Inferior parietal cortex (tissue), 1 donor: ENCODE data around the gene MAPKAPK2.
A peak's percentile ranks its signal among the peaks of the same experiment; 100 is the strongest.
"Not testable (repeated sequence)": the region's sequence is repeated elsewhere in the genome, so short reads cannot be mapped to it uniquely, and the experiment has no call there.

Experiments used
- DNase-seq: peaks from one replicate; pipeline ENCODE4 v3.0.0-alpha.2; 2016; ENCODE audit errors: extremely low spot score

The MAPKAPK2 gene

GRCh38 chr1:206684478-206685333, at the start of gene MAPKAPK2:
Gene MAPKAPK2, plus strand, starts transcription at chr1:206684905. Its CDS starts 325 bp downstream, at chr1:206685230.
- no peak for DNase-seq

GRCh38 chr1:206635080-206635977, 49.4 kb upstream of the MAPKAPK2 start, which contains the start of gene DYRK3:
Gene DYRK3, plus strand, starts transcription at chr1:206635536. Its CDS starts 168 bp downstream, at chr1:206635704.
- peak; percentile 92 for DNase-seq

DNA sequence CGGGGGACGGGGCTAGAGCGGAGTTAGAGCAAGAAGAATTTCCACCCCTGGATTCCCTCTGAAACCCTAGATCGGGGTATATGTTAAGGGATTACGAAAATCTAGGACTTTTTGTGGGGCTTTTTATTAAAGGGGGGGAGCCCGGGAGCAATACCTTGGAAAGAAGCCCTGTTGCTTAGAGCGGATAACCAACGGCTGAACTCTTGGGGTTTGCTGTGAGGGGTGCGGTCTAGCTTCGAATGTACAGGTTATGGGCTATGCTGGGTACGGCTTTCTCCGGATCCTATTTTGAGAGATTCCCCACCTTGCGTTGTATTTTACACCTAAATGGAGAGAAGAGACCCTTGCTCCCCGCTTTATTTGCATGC, 48.7 kb upstream of the MAPKAPK2 start:
- DNase-seq = no peak

GRCh38 chr1:206636671-206637070, 48.0 kb upstream of the MAPKAPK2 start:
- no peak for DNase-seq

GRCh38 chr1:206637605-206638004, 47.1 kb upstream of the MAPKAPK2 start:
- DNase-seq = no peak

DNA sequence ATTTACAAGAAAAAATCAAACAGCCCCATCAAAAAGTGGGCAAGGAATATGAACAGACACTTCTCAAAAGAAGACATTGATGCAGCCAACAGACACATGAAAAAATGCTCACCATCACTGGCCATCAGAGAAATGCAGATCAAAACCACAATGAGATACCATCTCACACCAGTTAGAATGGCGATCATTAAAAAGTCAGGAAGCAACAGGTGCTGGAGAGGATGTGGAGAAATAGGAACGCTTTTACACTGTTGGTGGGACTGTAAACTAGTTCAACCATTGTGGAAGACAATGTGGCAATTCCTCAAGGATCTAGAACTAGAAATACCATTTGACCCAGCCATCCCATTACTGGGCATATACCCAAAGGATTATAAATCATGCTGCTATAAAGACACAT, 42.6 kb upstream of the MAPKAPK2 start:
- not testable (repeated sequence) for DNase-seq

- no peak for DNase-seq
These were observed 41.5 kb upstream of the MAPKAPK2 start for GRCh38 chr1:206643118-206643698.

DNA sequence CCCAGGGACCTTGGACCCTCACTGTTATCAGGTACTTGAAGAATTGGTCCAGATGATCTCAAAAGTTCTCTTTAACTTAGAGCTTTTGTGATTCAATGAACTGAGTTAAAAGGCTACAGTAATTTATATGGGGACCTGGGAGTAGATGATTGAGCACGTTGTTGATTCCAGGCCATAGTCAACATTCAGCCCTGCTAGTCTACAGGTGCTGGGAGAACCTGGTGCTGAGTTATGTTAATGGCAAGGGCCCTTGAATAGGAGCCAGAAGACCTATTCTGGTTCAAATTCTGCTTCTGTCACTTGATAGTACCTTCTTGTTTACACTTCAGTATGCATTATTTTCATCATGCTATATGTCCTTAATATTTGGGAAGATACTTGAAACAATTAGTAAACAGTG, 38.2 kb upstream of the MAPKAPK2 start:
- no peak for DNase-seq

- no peak for DNase-seq
These were observed 37.5 kb upstream of the MAPKAPK2 start for GRCh38 chr1:206647224-206647623.

DNA sequence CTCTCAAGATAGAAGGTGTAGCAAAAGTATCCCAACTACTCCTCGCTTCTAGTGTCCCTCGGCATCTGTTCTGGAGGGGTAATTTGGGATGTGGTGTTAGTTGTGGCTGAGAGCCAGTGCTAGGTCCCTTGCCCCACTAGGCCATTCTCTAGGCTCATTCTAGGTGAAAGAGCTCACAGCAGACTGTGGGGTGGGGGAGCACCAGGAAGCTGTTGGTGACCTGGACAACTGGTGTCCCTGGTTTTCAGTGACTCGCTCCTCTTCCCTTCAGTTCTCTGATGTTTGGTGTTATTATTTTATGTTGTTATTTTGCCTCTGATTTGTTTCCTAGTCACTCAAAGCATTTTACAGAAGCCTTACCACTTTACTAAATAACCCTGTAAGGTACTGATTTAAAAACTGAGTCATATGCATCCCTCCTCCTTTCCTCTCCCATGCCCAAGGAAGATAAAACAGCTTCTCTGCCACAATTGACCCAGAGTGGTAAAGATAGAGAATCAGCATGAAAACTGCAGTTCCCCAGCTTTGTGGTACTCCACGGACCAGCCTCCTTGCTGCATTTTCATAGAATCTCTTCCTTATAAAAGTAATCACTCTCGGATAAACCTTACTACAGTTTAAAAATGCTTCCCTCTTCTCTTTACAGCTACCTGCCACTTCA, 35.3 kb upstream of the MAPKAPK2 start:
- DNase-seq = no peak

DNA sequence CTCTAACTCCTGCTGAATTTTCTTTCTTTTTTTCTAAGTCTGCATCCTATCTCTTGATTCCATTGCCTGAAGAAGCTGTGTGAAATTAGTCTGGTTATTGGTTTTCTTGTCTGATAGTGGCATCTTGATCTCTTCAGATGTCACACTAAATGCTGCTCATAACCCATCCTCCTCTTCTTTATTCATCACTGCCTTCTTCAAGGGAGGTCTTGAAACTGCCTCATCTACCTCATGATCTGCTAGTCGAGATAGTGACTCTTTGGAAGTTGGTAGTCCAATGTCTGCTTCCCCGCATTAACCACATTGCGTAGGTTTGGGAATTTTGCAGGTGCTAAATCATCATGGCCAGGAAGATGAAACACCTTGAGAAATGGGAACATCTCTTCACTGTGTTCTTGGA, 33.7 kb upstream of the MAPKAPK2 start:
- DNase-seq = no peak

GRCh38 chr1:206651958-206652890, 32.5 kb upstream of the MAPKAPK2 start:
- no peak for DNase-seq

DNA sequence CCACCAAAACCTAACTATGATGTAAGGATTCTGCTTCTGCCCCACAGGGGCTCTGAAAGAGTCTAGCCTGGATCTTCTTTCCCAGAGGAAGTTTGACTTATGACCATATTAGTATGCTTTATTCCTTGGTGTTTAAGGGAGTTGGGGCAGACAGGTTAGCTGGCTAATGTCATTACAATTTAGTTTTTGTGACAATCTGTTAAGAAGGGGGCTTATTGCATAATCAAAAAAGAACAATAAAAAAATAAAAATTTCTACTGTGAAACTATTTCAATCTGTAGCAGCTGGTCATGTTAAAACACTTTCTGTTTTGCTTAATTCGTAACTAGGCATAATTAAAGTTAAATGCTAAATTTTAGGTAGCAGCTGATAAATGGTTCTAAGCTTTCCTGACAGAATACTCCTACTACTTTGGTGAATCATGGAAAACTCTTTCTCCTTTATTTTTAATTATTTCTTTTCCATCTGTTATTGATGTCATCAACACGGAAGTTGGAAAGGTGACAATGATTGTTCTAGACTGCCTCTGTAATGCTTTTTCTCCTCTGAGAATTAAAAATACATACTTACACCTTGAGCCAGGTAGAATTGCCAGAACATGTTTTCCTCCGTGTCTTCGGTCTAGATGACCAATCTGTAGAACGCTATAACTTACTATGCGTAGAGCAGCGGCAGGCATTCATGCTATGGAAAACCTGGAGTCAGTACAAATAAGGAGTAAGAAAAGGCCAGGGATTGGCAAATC, 30.8 kb upstream of the MAPKAPK2 start:
- DNase-seq = no peak

GRCh38 chr1:206654828-206655227, 29.9 kb upstream of the MAPKAPK2 start:
- no peak for DNase-seq

- DNase-seq = no peak
These were observed 29.2 kb upstream of the MAPKAPK2 start for GRCh38 chr1:206655471-206655882.

DNA sequence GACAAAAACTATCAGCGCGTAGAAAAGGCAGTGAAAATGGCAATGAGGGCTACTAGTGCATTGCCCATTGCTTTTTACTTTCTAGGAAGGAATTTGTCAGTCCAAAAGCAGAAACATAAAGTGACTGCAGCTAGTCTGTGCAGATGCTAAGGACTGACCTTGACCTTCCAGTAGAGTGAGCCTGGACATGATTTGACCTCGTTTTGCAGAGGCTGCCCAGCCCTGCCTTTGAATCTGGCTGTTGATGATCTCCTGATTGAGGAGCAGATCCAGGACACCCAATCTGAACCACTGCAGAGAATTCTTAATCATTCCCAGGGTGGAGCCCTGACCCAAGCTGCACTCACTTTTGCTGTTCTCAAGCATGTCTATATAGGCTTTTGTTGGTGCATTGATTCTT, 27.8 kb upstream of the MAPKAPK2 start:
- no peak for DNase-seq

DNA sequence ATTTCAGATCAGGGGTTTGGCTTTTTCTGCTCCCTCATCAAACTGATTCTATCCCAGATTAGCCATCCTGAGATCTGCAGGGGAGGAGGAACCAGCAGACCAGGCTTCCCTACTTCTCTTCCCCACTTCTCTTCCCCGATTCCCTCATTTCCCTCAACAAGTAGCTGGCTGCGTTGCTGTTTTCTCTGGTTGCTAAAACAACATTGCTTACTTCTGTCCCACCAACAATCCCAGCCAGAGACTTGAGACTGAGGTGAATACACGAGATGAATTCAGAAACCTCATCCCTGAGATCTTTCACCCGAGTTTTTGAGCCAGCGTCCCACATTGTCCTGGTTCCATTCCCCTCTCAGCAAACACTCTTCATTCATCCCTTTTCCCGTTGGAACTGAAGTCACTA, 27.0 kb upstream of the MAPKAPK2 start:
- DNase-seq = no peak

GRCh38 chr1:206658264-206658980, 26.3 kb upstream of the MAPKAPK2 start:
- DNase-seq = no peak

DNA sequence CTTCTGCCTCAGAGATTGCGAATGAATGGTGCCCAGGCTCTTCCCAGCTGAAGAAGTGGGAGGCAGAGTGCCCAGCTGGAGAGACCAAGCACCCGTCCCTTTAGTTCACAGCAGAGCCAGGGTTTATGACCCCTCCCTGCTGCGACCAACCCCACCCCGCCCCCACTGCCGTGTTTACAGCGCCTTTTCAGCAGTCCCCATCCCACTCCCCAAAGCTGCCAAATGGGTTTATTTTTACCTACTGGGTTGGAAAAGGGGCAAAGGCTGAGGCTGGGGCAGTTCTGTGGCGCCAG, 25.8 kb upstream of the MAPKAPK2 start:
- DNase-seq = no peak
